GM23338 (cell line): ENCODE data around the gene STAT4. TPM values are rescaled to one million over a fixed set of nuclear protein-coding genes. Genes with fewer than 3 reads are reported as not detected.

Source experiments
- ATAC-seq: fragments of 200-7000 bp; cut with Tn5 transposase; 3 replicates; pipeline ENCODE4 v1.9.1; 2020
- DNase-seq: peaks from one replicate; pipeline ENCODE4 v3.0.0-alpha.2; 2015; ENCODE audit warnings: low spot score
- H2AFZ ChIP-seq: fragments of 200-600 bp; sonication (generic); 2 replicates; pipeline ENCODE4 v1.8.0; 2016; ENCODE audit warnings: antibody characterized with exemption, mild to moderate bottlenecking, moderate library complexity
- H3F3A ChIP-seq: fragments of 200-600 bp; sonication (generic); replicated peaks from 2 replicates; pipeline ENCODE4 v1.8.0; 2017; ENCODE audit warnings: antibody characterized with exemption, mixed run types, low read depth
- H3K27ac ChIP-seq: fragments of 200-600 bp; sonication (generic); 2 replicates; pipeline ENCODE4 v1.6.1; 2016; ENCODE audit warnings: low read depth
- H3K27me3 ChIP-seq: fragments of 200-600 bp; sonication (generic); 2 replicates; pipeline ENCODE4 v1.8.0; 2016; ENCODE audit warnings: mild to moderate bottlenecking, mixed run types, moderate library complexity; ENCODE audit not compliant: insufficient read depth
- H3K36me3 ChIP-seq: fragments of 200-600 bp; sonication (generic); 2 replicates; pipeline ENCODE4 v1.8.0; 2016; ENCODE audit warnings: mild to moderate bottlenecking; ENCODE audit not compliant: insufficient read depth
- H3K4me1 ChIP-seq: fragments of 200-600 bp; sonication (generic); 2 replicates; pipeline ENCODE4 v1.8.0; 2016; ENCODE audit warnings: mild to moderate bottlenecking, moderate library complexity; ENCODE audit not compliant: insufficient read depth
- H3K4me2 ChIP-seq: fragments of 200-600 bp; sonication (generic); 2 replicates; pipeline ENCODE4 v1.7.1; 2017; ENCODE audit warnings: mixed run types
- H3K4me3 ChIP-seq: fragments of 200-600 bp; sonication (generic); 2 replicates; pipeline ENCODE4 v1.6.1; 2016; ENCODE audit warnings: mixed run types
- H3K79me2 ChIP-seq: fragments of 200-600 bp; sonication (generic); replicated peaks from 2 replicates; pipeline ENCODE4 v1.8.0; 2017; ENCODE audit warnings: mild to moderate bottlenecking; ENCODE audit not compliant: insufficient read depth
- H3K9me2 ChIP-seq: fragments of 200-600 bp; sonication (generic); 2 replicates; pipeline ENCODE4 v1.8.0; 2017; ENCODE audit not compliant: insufficient read depth
- H4K20me1 ChIP-seq: fragments of 200-600 bp; sonication (generic); replicated peaks from 2 replicates; pipeline ENCODE4 v1.8.0; 2017; ENCODE audit warnings: mild to moderate bottlenecking; ENCODE audit not compliant: insufficient read depth
- H3K27ac Mint-ChIP-seq: 2 replicates; pipeline ENCODE4 v1.8.0; 2020; ENCODE audit warnings: inconsistent platforms, mild to moderate bottlenecking, moderate library complexity, mixed read lengths
- H3K27me3 Mint-ChIP-seq: 3 replicates; pipeline ENCODE4 v1.8.0; 2022; ENCODE audit warnings: low read depth, mild to moderate bottlenecking, moderate library complexity, mixed read lengths, inconsistent platforms; ENCODE audit not compliant: insufficient read depth, poor library complexity
- H3K36me3 Mint-ChIP-seq: 3 replicates; pipeline ENCODE4 v1.8.0; 2021; ENCODE audit warnings: low read depth, mild to moderate bottlenecking, inconsistent platforms, moderate library complexity, mixed read lengths
- H3K4me1 Mint-ChIP-seq: 3 replicates; pipeline ENCODE4 v1.8.0; 2020; ENCODE audit warnings: mild to moderate bottlenecking, inconsistent platforms, mixed read lengths
- H3K4me3 Mint-ChIP-seq: 3 replicates; pipeline ENCODE4 v1.8.0; 2021; ENCODE audit warnings: moderate library complexity, mild to moderate bottlenecking, inconsistent platforms, mixed read lengths
- H3K9me3 Mint-ChIP-seq: 3 replicates; pipeline ENCODE4 v1.8.0; 2020; ENCODE audit warnings: moderate library complexity, mild to moderate bottlenecking, inconsistent platforms, mixed read lengths
- CREB1 ChIP-seq: fragments of 250-450 bp; sonication (Bioruptor Pico); IDR thresholded peaks from 2 replicates; pipeline ENCODE4 v1.5.0; 2020; ENCODE audit warnings: low read depth, mild to moderate bottlenecking, moderate library complexity
- EZH2 ChIP-seq: fragments of 200-600 bp; sonication (generic); IDR thresholded peaks from one replicate; pipeline ENCODE4 v1.8.0; 2017; ENCODE audit warnings: antibody characterized with exemption, mild to moderate bottlenecking, low read depth; ENCODE audit not compliant: unreplicated experiment
- EZH2phosphoT487 ChIP-seq: fragments of 200-600 bp; sonication (generic); IDR thresholded peaks from one replicate; pipeline ENCODE4 v1.8.1; 2018; ENCODE audit warnings: antibody characterized with exemption; ENCODE audit not compliant: unreplicated experiment
- JUNB ChIP-seq: IDR thresholded peaks from one replicate; pipeline ENCODE4 v1.6.1; 2016; ENCODE audit warnings: antibody characterized with exemption; ENCODE audit not compliant: unreplicated experiment
- NANOG ChIP-seq: IDR thresholded peaks from 2 replicates; pipeline ENCODE4 v1.6.1; 2016; ENCODE audit warnings: antibody characterized with exemption, borderline replicate concordance
- polyA plus RNA-seq: library from polyadenylated mRNA; unstranded; fragments of >200 nt; fragmentation: Nextera tagmentation; extraction: Ambion mirVana; gene quantifications from 2 replicates; pipeline ENCODE4 v1.2.1, GENCODE V29; 2016
- total RNA-seq: library from RNA; depleted of rRNA; stranded (reverse); fragments of >200 nt; shearing (Covaris generic); gene quantifications from 2 replicates; pipeline ENCODE4 v1.2.3, GENCODE V29; 2014
- TF ChIP-seq, protein P1 (sequence below): fragments of 250-450 bp; sonication (Bioruptor Pico); IDR thresholded peaks from 2 replicates; pipeline ENCODE4 v1.5.0; 2020; ENCODE audit warnings: mild to moderate bottlenecking, moderate library complexity

Gene STAT4
- total and polyA plus RNA-seq, 2 experiments from 2014 or later, result 0.52 to 0.86 TPM

DNA sequence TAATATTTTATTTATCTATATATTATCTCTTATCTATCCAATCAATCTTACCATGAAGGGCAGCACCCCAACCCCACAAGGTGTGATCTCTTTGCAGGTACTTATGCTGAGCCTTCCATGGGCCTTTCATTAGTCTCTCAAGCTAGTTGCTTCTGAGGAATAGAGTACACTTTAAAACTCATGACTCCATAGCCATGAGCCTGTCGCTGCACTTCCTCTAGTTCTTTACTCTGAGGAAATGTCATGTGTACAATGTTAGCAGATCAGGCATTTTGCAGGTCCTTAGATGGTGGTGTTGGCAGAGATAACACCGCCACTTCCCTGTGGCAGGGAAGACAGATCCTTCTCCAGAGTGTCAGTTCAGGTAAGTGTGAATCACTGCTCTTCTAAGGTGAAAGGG is 29.5 kb upstream of the STAT4 start (continued):
- TF ChIP-seq, protein P1, sequence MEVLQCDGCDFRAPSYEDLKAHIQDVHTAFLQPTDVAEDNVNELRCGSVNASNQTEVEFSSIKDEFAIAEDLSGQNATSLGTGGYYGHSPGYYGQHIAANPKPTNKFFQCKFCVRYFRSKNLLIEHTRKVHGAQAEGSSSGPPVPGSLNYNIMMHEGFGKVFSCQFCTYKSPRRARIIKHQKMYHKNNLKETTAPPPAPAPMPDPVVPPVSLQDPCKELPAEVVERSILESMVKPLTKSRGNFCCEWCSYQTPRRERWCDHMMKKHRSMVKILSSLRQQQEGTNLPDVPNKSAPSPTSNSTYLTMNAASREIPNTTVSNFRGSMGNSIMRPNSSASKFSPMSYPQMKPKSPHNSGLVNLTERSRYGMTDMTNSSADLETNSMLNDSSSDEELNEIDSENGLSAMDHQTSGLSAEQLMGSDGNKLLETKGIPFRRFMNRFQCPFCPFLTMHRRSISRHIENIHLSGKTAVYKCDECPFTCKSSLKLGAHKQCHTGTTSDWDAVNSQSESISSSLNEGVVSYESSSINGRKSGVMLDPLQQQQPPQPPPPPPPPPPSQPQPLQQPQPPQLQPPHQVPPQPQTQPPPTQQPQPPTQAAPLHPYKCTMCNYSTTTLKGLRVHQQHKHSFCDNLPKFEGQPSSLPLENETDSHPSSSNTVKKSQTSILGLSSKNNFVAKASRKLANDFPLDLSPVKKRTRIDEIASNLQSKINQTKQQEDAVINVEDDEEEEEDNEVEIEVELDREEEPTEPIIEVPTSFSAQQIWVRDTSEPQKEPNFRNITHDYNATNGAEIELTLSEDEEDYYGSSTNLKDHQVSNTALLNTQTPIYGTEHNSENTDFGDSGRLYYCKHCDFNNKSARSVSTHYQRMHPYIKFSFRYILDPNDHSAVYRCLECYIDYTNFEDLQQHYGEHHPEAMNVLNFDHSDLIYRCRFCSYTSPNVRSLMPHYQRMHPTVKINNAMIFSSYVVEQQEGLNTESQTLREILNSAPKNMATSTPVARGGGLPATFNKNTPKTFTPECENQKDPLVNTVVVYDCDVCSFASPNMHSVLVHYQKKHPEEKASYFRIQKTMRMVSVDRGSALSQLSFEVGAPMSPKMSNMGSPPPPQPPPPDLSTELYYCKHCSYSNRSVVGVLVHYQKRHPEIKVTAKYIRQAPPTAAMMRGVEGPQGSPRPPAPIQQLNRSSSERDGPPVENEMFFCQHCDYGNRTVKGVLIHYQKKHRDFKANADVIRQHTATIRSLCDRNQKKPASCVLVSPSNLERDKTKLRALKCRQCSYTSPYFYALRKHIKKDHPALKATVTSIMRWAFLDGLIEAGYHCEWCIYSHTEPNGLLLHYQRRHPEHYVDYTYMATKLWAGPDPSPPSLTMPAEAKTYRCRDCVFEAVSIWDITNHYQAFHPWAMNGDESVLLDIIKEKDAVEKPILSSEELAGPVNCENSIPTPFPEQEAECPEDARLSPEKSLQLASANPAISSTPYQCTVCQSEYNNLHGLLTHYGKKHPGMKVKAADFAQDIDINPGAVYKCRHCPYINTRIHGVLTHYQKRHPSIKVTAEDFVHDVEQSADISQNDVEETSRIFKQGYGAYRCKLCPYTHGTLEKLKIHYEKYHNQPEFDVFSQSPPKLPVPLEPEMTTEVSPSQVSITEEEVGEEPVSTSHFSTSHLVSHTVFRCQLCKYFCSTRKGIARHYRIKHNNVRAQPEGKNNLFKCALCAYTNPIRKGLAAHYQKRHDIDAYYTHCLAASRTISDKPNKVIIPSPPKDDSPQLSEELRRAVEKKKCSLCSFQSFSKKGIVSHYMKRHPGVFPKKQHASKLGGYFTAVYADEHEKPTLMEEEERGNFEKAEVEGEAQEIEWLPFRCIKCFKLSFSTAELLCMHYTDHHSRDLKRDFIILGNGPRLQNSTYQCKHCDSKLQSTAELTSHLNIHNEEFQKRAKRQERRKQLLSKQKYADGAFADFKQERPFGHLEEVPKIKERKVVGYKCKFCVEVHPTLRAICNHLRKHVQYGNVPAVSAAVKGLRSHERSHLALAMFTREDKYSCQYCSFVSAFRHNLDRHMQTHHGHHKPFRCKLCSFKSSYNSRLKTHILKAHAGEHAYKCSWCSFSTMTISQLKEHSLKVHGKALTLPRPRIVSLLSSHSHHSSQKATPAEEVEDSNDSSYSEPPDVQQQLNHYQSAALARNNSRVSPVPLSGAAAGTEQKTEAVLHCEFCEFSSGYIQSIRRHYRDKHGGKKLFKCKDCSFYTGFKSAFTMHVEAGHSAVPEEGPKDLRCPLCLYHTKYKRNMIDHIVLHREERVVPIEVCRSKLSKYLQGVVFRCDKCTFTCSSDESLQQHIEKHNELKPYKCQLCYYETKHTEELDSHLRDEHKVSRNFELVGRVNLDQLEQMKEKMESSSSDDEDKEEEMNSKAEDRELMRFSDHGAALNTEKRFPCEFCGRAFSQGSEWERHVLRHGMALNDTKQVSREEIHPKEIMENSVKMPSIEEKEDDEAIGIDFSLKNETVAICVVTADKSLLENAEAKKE, result no peak
- TF ChIP-seq JUNB (no peak), CREB1 (CRISPR knock-in tag) (no peak), NANOG (no peak), EZH2 (no peak)

DNA sequence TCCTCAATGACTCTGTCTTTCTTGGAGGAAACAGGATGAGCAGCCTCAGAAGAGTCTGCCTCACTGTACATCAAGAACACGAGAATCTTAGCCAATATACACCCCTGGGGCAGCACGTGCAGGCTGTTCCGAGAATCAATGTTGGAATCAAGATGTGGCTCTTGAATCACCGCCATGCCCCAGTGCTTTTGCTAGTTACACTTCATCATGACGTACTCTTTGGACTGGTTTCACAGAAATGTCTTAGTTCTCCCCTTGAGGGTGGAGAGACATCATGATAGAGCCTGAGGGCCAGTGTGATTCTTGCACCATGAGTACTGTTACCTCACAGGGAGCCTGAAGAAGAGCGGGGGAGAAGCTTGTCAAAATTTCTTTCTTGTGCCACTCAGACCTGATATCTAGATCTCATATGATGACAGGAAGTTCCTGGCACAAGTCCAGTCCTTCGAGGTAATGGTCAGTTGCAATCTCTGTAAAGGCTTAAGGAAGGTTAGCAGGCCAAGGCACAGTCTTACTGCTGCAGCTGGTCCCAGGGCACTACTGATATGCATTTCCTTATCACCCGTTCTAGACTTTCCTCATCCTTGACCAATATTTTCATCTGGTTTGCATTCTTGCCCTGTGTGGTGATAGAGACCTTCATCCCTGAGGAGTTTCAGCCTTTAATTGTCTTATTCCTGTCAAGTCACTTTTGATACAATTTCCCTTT is 28.2 kb upstream of the STAT4 start:
- no peak overlapping the region for H3K27ac ChIP-seq
- no peaks in the 10 kb centered on the region for H3F3A ChIP-seq
- no peak overlapping the region for H3K4me3 ChIP-seq
- Mint-ChIP-seq H3K9me3 (no peaks in the 10 kb centered on the region), H3K27me3 (no peaks in the 10 kb centered on the region), H3K4me3 (no peak overlapping the region), H3K36me3 (no peaks in the 10 kb centered on the region), H3K27ac (no peak overlapping the region), H3K4me1 (peaks cover 11% of the 10 kb centered on the region)
- peaks cover 6% of the 10 kb centered on the region for H3K4me1 ChIP-seq
- no peak overlapping the region for H3K4me2 ChIP-seq
- H3K27me3 ChIP-seq, result no peaks in the 10 kb centered on the region
- peaks cover 9% of the 10 kb centered on the region; the same call in 1 of the 2 replicates for H3K9me2 ChIP-seq
- H3K79me2 ChIP-seq, result no peaks in the 10 kb centered on the region
- ATAC-seq (no peak), DNase-seq (no peak)
- no peaks in the 10 kb centered on the region for H3K36me3 ChIP-seq
- no peaks in the 10 kb centered on the region for H4K20me1 ChIP-seq
- H2AFZ ChIP-seq, result no peak overlapping the region
- TF ChIP-seq JUNB (no peak), NANOG (no peak), EZH2 (no peak), EZH2phosphoT487 (no peak)
- TF ChIP-seq, protein P1, result no peak
